HEK293 (cell line): ENCODE measurements around the gene JADE3.

Source experiments
- KLF1 ChIP-seq: fragments of 450-650 bp; formaldehyde crosslinking; IDR thresholded peaks from 2 replicates; pipeline ENCODE4 v1.5.1; 2016; ENCODE audit warnings: missing biosample characterization, missing genetic modification characterization
- KLF16 ChIP-seq: fragments of 450-650 bp; formaldehyde crosslinking; IDR thresholded peaks from 2 replicates; pipeline ENCODE4 v1.5.1; 2017; ENCODE audit warnings: missing biosample characterization, missing genetic modification characterization
- ZBTB11 ChIP-seq: fragments of 450-650 bp; formaldehyde crosslinking; conservative IDR thresholded peaks from 2 replicates; pipeline ENCODE4 v1.5.1; 2016; ENCODE audit warnings: low read depth, missing biosample characterization, missing genetic modification characterization
- ZBTB8A ChIP-seq: fragments of 450-650 bp; formaldehyde crosslinking; IDR thresholded peaks from 2 replicates; pipeline ENCODE4 v1.5.1; 2016; ENCODE audit warnings: missing biosample characterization, missing genetic modification characterization
- ZIC2 ChIP-seq: fragments of 450-650 bp; formaldehyde crosslinking; IDR thresholded peaks from 2 replicates; pipeline ENCODE4 v1.5.1; 2016; ENCODE audit warnings: missing biosample characterization, missing genetic modification characterization
- ZNF169 ChIP-seq: fragments of 450-650 bp; formaldehyde crosslinking; IDR thresholded peaks from 2 replicates; pipeline ENCODE4 v1.5.1; 2016; ENCODE audit warnings: missing biosample characterization, missing genetic modification characterization
- ZNF174 ChIP-seq: fragments of 450-650 bp; formaldehyde crosslinking; IDR thresholded peaks from 2 replicates; pipeline ENCODE4 v1.5.0; 2017; ENCODE audit warnings: missing biosample characterization, mild to moderate bottlenecking, missing genetic modification characterization
- ZNF175 ChIP-seq: fragments of 450-650 bp; formaldehyde crosslinking; IDR thresholded peaks from 2 replicates; pipeline ENCODE4 v1.5.1; 2016; ENCODE audit warnings: missing biosample characterization, missing genetic modification characterization
- ZNF221 ChIP-seq: fragments of 450-650 bp; formaldehyde crosslinking; IDR thresholded peaks from 2 replicates; pipeline ENCODE4 v1.5.1; 2017; ENCODE audit warnings: missing biosample characterization, missing genetic modification characterization, borderline replicate concordance
- ZNF24 ChIP-seq: fragments of 450-650 bp; formaldehyde crosslinking; IDR thresholded peaks from 2 replicates; pipeline ENCODE4 v1.5.1; 2016; ENCODE audit warnings: missing biosample characterization, missing genetic modification characterization
- ZNF341 ChIP-seq: fragments of 450-650 bp; formaldehyde crosslinking; IDR thresholded peaks from 2 replicates; pipeline ENCODE4; 2016; ENCODE audit warnings: low read depth, missing biosample characterization, missing genetic modification characterization
- ZNF580 ChIP-seq: fragments of 450-650 bp; formaldehyde crosslinking; IDR thresholded peaks from 2 replicates; pipeline ENCODE4 v1.5.1; 2016; ENCODE audit warnings: missing biosample characterization, missing genetic modification characterization
- ZNF626 ChIP-seq: fragments of 450-650 bp; sonication (Bioruptor Pico); formaldehyde crosslinking; IDR thresholded peaks from 2 replicates; pipeline ENCODE4 v1.5.1; 2018; ENCODE audit warnings: missing biosample characterization, missing genetic modification characterization, inconsistent platforms
- ZNF654 ChIP-seq: fragments of 450-650 bp; formaldehyde crosslinking; IDR thresholded peaks from 2 replicates; pipeline ENCODE4 v1.5.1; 2016; ENCODE audit warnings: low read depth, missing biosample characterization, missing genetic modification characterization
- ZNF664 ChIP-seq: fragments of 450-650 bp; formaldehyde crosslinking; IDR thresholded peaks from 2 replicates; pipeline ENCODE4 v1.5.1; 2016; ENCODE audit warnings: missing biosample characterization, missing genetic modification characterization
- ZNF670 ChIP-seq: fragments of 450-650 bp; formaldehyde crosslinking; IDR thresholded peaks from 2 replicates; pipeline ENCODE4 v1.5.1; 2016; ENCODE audit warnings: missing biosample characterization, missing genetic modification characterization, low read depth
- ZNF701 ChIP-seq: fragments of 450-650 bp; formaldehyde crosslinking; IDR thresholded peaks from 2 replicates; pipeline ENCODE4 v1.5.1; 2016; ENCODE audit warnings: missing biosample characterization, missing genetic modification characterization
- ZSCAN30 ChIP-seq: fragments of 450-650 bp; IDR thresholded peaks from 2 replicates; pipeline ENCODE4 v1.5.1; 2018; ENCODE audit warnings: missing biosample characterization, mild to moderate bottlenecking, missing genetic modification characterization, moderate library complexity
- ZXDB ChIP-seq: fragments of 450-650 bp; formaldehyde crosslinking; IDR thresholded peaks from 2 replicates; pipeline ENCODE4 v1.5.1; 2016; ENCODE audit warnings: missing biosample characterization, missing genetic modification characterization
- TF ChIP-seq, protein P1 (sequence below): fragments of 450-650 bp; formaldehyde crosslinking; IDR thresholded peaks from 2 replicates; pipeline ENCODE4 v1.5.1; 2016; ENCODE audit warnings: missing biosample characterization, missing genetic modification characterization, borderline replicate concordance
- TF ChIP-seq, protein P2 (sequence below): fragments of 450-650 bp; formaldehyde crosslinking; IDR thresholded peaks from 2 replicates; pipeline ENCODE4 v1.5.1; 2016; ENCODE audit warnings: missing biosample characterization, missing genetic modification characterization
- TF ChIP-seq, protein P3 (sequence below): fragments of 450-650 bp; formaldehyde crosslinking; IDR thresholded peaks from 2 replicates; pipeline ENCODE4 v1.5.1; 2016; ENCODE audit warnings: missing biosample characterization, missing genetic modification characterization

JADE3 gene

DNA sequence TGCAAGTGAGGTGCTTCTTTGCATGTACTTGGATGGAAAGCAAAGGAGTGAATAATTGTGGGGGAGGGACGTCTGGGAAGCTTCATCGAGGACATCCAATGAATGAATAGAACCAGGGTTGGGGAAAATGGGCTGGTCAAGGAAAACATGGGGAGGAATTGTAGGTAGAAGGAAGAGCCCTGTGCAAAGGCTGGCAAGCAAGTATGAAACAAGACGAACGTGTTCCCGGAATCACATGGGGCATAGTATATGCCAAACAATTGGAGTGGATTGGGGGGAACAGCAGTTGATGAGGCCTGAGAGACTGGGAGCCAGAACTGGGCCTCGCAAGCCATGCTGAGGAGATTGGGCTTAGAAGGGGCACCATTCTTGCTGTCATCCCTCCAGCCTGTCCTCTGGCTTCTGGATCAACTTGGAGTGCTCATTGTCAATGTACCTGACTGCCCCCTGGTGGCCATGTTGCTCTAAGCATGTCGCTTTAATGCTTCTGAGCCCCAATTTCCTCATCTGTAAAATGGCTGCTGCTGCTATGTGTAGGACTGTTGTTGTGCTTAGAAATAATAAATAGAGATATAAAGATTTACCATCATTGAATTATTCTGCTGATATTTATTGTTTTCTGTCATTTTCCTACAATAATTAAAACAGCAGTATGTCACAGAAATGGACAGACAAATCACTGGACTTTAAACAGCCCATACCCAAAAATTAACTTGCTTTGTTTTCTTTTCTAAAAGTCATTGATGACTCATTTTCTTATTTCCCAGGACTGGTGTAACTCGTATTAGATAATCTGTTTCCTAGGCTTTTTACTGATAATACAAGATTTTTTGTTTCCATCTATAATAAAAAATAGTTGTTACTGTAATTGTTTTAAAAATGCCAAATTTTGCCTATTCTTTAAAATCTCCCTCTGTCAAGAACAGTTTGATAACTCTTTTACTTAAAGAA, 66.4 kb downstream of the JADE3 start (continued):
- TF ChIP-seq ZNF580 (tag by site-specific recombination) = no peak
- no peak for TF ChIP-seq KLF16 (tag by site-specific recombination)
- peak; percentile 60 for TF ChIP-seq ZNF654 (tag by site-specific recombination)
- TF ChIP-seq ZNF701 = no peak
- TF ChIP-seq ZSCAN30 (tag by site-specific recombination) = 0 out of 2 replicates have a peak, but pooled peaks have one; percentile 45
- TF ChIP-seq ZBTB8A = 0 out of 2 replicates have a peak, but pooled peaks have one; percentile 16
- TF ChIP-seq ZNF664 (tag by site-specific recombination) = no peak
- TF ChIP-seq ZIC2 (tag by site-specific recombination) = no peak
- TF ChIP-seq ZXDB (tag by site-specific recombination) = no peak
- TF ChIP-seq, protein P1, sequence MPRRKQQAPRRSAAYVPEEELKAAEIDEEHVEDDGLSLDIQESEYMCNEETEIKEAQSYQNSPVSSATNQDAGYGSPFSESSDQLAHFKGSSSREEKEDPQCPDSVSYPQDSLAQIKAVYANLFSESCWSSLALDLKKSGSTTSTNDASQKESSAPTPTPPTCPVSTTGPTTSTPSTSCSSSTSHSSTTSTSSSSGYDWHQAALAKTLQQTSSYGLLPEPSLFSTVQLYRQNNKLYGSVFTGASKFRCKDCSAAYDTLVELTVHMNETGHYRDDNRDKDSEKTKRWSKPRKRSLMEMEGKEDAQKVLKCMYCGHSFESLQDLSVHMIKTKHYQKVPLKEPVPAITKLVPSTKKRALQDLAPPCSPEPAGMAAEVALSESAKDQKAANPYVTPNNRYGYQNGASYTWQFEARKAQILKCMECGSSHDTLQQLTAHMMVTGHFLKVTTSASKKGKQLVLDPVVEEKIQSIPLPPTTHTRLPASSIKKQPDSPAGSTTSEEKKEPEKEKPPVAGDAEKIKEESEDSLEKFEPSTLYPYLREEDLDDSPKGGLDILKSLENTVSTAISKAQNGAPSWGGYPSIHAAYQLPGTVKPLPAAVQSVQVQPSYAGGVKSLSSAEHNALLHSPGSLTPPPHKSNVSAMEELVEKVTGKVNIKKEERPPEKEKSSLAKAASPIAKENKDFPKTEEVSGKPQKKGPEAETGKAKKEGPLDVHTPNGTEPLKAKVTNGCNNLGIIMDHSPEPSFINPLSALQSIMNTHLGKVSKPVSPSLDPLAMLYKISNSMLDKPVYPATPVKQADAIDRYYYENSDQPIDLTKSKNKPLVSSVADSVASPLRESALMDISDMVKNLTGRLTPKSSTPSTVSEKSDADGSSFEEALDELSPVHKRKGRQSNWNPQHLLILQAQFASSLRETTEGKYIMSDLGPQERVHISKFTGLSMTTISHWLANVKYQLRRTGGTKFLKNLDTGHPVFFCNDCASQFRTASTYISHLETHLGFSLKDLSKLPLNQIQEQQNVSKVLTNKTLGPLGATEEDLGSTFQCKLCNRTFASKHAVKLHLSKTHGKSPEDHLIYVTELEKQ (tag by site-specific recombination) = no peak
- no peak for TF ChIP-seq KLF1 (tag by site-specific recombination)
- peak; percentile 78 for TF ChIP-seq ZNF341
- no peak for TF ChIP-seq ZNF670 (tag by site-specific recombination)
- TF ChIP-seq, protein P2, sequence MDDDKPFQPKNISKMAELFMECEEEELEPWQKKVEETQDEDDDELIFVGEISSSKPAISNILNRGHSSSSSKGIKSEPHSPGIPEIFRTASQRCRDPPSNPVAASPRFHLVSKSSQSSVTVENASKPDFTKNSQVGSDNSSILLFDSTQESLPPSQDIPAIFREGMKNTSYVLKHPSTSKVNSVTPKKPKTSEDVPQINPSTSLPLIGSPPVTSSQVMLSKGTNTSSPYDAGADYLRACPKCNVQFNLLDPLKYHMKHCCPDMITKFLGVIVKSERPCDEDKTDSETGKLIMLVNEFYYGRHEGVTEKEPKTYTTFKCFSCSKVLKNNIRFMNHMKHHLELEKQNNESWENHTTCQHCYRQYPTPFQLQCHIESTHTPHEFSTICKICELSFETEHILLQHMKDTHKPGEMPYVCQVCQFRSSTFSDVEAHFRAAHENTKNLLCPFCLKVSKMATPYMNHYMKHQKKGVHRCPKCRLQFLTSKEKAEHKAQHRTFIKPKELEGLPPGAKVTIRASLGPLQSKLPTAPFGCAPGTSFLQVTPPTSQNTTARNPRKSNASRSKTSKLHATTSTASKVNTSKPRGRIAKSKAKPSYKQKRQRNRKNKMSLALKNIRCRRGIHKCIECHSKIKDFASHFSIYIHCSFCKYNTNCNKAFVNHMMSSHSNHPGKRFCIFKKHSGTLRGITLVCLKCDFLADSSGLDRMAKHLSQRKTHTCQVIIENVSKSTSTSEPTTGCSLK (tag by site-specific recombination) = no peak
- TF ChIP-seq, protein P3, sequence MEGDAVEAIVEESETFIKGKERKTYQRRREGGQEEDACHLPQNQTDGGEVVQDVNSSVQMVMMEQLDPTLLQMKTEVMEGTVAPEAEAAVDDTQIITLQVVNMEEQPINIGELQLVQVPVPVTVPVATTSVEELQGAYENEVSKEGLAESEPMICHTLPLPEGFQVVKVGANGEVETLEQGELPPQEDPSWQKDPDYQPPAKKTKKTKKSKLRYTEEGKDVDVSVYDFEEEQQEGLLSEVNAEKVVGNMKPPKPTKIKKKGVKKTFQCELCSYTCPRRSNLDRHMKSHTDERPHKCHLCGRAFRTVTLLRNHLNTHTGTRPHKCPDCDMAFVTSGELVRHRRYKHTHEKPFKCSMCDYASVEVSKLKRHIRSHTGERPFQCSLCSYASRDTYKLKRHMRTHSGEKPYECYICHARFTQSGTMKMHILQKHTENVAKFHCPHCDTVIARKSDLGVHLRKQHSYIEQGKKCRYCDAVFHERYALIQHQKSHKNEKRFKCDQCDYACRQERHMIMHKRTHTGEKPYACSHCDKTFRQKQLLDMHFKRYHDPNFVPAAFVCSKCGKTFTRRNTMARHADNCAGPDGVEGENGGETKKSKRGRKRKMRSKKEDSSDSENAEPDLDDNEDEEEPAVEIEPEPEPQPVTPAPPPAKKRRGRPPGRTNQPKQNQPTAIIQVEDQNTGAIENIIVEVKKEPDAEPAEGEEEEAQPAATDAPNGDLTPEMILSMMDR (tag by site-specific recombination) = peak; percentile 67; the same call in 1 of the 2 replicates
- no peak for TF ChIP-seq ZNF626 (tag by site-specific recombination)
- no peak for TF ChIP-seq ZNF169 (tag by site-specific recombination)
- TF ChIP-seq ZBTB11 (tag by site-specific recombination) = no peak
- TF ChIP-seq ZNF221 (tag by site-specific recombination) = no peak
- TF ChIP-seq ZNF175 (tag by site-specific recombination) = no peak
- TF ChIP-seq ZNF174 = no peak
- TF ChIP-seq ZNF24 (tag by site-specific recombination) = no peak
